GM12878 (cell line): ENCODE results near the gene USP31. TPM values are rescaled to one million over a fixed set of nuclear protein-coding genes. Genes with fewer than 3 reads are reported as not detected.

Source experiments
- ATAC-seq: fragments of 200-7000 bp; cut with Tn5 transposase; 3 replicates; pipeline ENCODE4 v1.9.1; 2020; ENCODE audit warnings: mild to moderate bottlenecking, moderate library complexity
- BruUV-seq: library from RNA; stranded (reverse); fragments of 400-500 nt; replicated peaks from 2 replicates; lab custom pipeline; 2021; lab: Mats Ljungman, UMichigan
- CTCF ChIA-PET: fragments of 300-600 bp; sonication (Branson Sonifier 250); formaldehyde crosslinking; extraction: SDS; loops from one replicate; lab custom pipeline; 2021; ENCODE audit warnings: inconsistent platforms; lab: Yijun Ruan, JAX
- POLR2A ChIA-PET: fragments of 350-600 bp; formaldehyde crosslinking; extraction: SDS; loops from one replicate; lab custom pipeline; 2021; ENCODE audit warnings: inconsistent platforms; lab: Charles Lee
- RAD21 ChIA-PET: fragments of 300-600 bp; sonication (Branson Sonifier 250); formaldehyde crosslinking; loops from one replicate; lab custom pipeline; 2023; ENCODE audit warnings: antibody characterized with exemption; ENCODE audit not compliant: unreplicated experiment; lab: Charles Lee
- SMC1A ChIA-PET: fragments of 300-600 bp; sonication (Branson Sonifier 250); formaldehyde crosslinking; loops from one replicate; lab custom pipeline; 2023; ENCODE audit not compliant: unreplicated experiment, uncharacterized antibody; lab: Charles Lee
- DNase-seq: peaks from one replicate; pipeline ENCODE4 v3.0.0-alpha.2; 2011; ENCODE audit warnings: low read depth, low spot score
- FAIRE-seq: peaks from 3 replicates; lab custom pipeline; 2011; peaks lifted over from hg19 to GRCh38; lab: Jason Lieb, UNC
- H2AFZ ChIP-seq: 2 replicates; pipeline ENCODE4 v1.6.0; 2011; ENCODE audit warnings: low read depth, low read length, control low read depth; ENCODE audit not compliant: control insufficient read depth
- H3K27ac ChIP-seq: 2 replicates; pipeline ENCODE4 v1.5.1; 2011; ENCODE audit warnings: control low read depth; ENCODE audit not compliant: control insufficient read depth, insufficient read depth
- H3K27me3 ChIP-seq, 2 experiments: replicated peaks in 1 of 2; 2 replicates each; pipeline versions ENCODE4 v1.6.0 to v1.6.1; 2011; ENCODE audit warnings: low read length in 1 of 2; ENCODE audit not compliant: control insufficient read depth in 2 of 2, insufficient read depth in 2 of 2
- H3K36me3 ChIP-seq, 2 experiments: 2 replicates each; pipeline ENCODE4 v1.5.1; 2011; ENCODE audit warnings: low read length in 1 of 2; ENCODE audit not compliant: control insufficient read depth in 2 of 2, insufficient read depth in 2 of 2
- H3K4me1 ChIP-seq: 2 replicates; pipeline ENCODE4 v1.6.1; 2011; ENCODE audit warnings: mild to moderate bottlenecking, low read length, moderate library complexity, mixed read lengths; ENCODE audit not compliant: control insufficient read depth, insufficient read depth
- H3K4me2 ChIP-seq: 2 replicates; pipeline ENCODE4 v1.6.0; 2011; ENCODE audit warnings: control low read depth; ENCODE audit not compliant: control insufficient read depth, insufficient read depth
- H3K4me3 ChIP-seq: fragments of 200-600 bp; sonication (generic); 2 replicates; pipeline ENCODE4 v1.5.1; 2016
- H3K79me2 ChIP-seq: 2 replicates; pipeline ENCODE4 v1.6.0; 2011; ENCODE audit warnings: low read length; ENCODE audit not compliant: control insufficient read depth, insufficient read depth
- H3K9ac ChIP-seq: 2 replicates; pipeline ENCODE4 v1.8.0; 2011; ENCODE audit warnings: low read length, control low read depth, mixed read lengths; ENCODE audit not compliant: control insufficient read depth, insufficient read depth
- H3K9me3 ChIP-seq: replicated peaks from 3 replicates; pipeline ENCODE4 v1.5.1; 2011; ENCODE audit warnings: mild to moderate bottlenecking, low read length; ENCODE audit not compliant: control insufficient read depth, insufficient read depth
- H4K20me1 ChIP-seq: 2 replicates; pipeline ENCODE4 v1.6.0; 2011; ENCODE audit not compliant: control insufficient read depth, insufficient read depth
- ATF7 ChIP-seq: fragments of 450-650 bp; IDR thresholded peaks from 2 replicates; pipeline ENCODE4 v1.6.1; 2016; ENCODE audit warnings: low read depth, mild to moderate bottlenecking
- BCL11A ChIP-seq: IDR thresholded peaks from 2 replicates; pipeline ENCODE4 v1.6.1; 2011; ENCODE audit warnings: low read depth, low read length
- E2F8 ChIP-seq: fragments of 450-650 bp; IDR thresholded peaks from 2 replicates; pipeline ENCODE4 v1.6.1; 2018; ENCODE audit warnings: mild to moderate bottlenecking, low read depth, moderate library complexity; ENCODE audit not compliant: partially characterized antibody
- HCFC1 ChIP-seq: fragments of 150-350 bp; IDR thresholded peaks from 2 replicates; pipeline ENCODE4 v1.6.1; 2014; ENCODE audit warnings: low read length
- IKZF1 ChIP-seq: fragments of 450-650 bp; conservative IDR thresholded peaks from 2 replicates; pipeline ENCODE4 v1.6.1; 2017; ENCODE audit warnings: antibody characterized with exemption, mild to moderate bottlenecking
- MAX ChIP-seq: IDR thresholded peaks from 2 replicates; pipeline ENCODE4 v1.6.1; 2012; ENCODE audit warnings: low read depth, low read length, improper control_type of control experiment
- NBN ChIP-seq: fragments of 450-650 bp; IDR thresholded peaks from 2 replicates; pipeline ENCODE4 v1.6.1; 2016
- NFIC ChIP-seq: IDR thresholded peaks from 2 replicates; pipeline ENCODE4 v1.6.1; 2012; ENCODE audit warnings: low read depth, mild to moderate bottlenecking, inconsistent platforms, low read length, moderate library complexity
- NR2F1 ChIP-seq: fragments of 450-650 bp; conservative IDR thresholded peaks from 2 replicates; pipeline ENCODE4 v1.6.1; 2017; ENCODE audit warnings: mild to moderate bottlenecking
- PAX5 ChIP-seq: IDR thresholded peaks from 2 replicates; pipeline ENCODE4 v1.6.1; 2011; ENCODE audit warnings: low read depth, low read length, borderline replicate concordance
- SIX5 ChIP-seq: IDR thresholded peaks from 2 replicates; pipeline ENCODE4 v1.6.1; 2011; ENCODE audit warnings: mild to moderate bottlenecking, low read depth, low read length, moderate library complexity; ENCODE audit not compliant: severe bottlenecking
- SPI1 ChIP-seq: IDR thresholded peaks from 2 replicates; pipeline ENCODE4 v1.6.1; 2011; ENCODE audit warnings: low read depth, mild to moderate bottlenecking, low read length, moderate library complexity, borderline replicate concordance; ENCODE audit not compliant: insufficient read depth
- SUPT20H ChIP-seq: IDR thresholded peaks from 2 replicates; pipeline ENCODE4 v1.6.1; 2011; ENCODE audit warnings: low read depth, mild to moderate bottlenecking, low read length, moderate library complexity, borderline replicate concordance; ENCODE audit not compliant: control insufficient read depth
- TARDBP ChIP-seq: IDR thresholded peaks from 2 replicates; pipeline ENCODE4 v1.6.1; 2016; ENCODE audit warnings: borderline replicate concordance
- TCF12 ChIP-seq: IDR thresholded peaks from 2 replicates; pipeline ENCODE4 v1.6.1; 2011; ENCODE audit warnings: low read depth, mild to moderate bottlenecking, low read length
- WGBS: methylation state at CpG from one replicate; pipeline ENCODE4 v1.1.6; 2016; ENCODE audit warnings: low lambda C conversion rate; ENCODE audit not compliant: insufficient replicate concordance, insufficient coverage; ENCODE audit errors: missing lambda C conversion rate; 5-methylcytosine and 5-hydroxymethylcytosine counted together
- in situ Hi-C: fragments of 300-500 bp; cut with MboI; formaldehyde crosslinking; loops from 9 replicates; pipeline ENCODE4 v1.14.3; 2018; ENCODE audit warnings: mixed read lengths
- intact Hi-C: fragments of 100-400 bp; cut with micrococcal nuclease; formaldehyde crosslinking; loops from one replicate; pipeline ENCODE4 v1.14.2; 2022; ENCODE audit not compliant: unreplicated experiment
- polyA plus RNA-seq, 11 experiments: library from polyadenylated mRNA; depleted of rRNA in 4 of 11; unstranded in 6 of 11; stranded (reverse) in 5 of 11; fragments of >200 nt; fragmentation: Nextera tagmentation in 4 of 11; fragmentation: Illumina TruSeq in 1 of 11; extraction: Ambion mirVana in 4 of 11; extraction: Trizol in 1 of 11; gene quantifications; 1 replicate in 1 of 11; 2 replicates in 10 of 11; pipeline versions ENCODE4 v1.2.1 to v1.2.3, GENCODE V29; 2011 to 2016; ENCODE audit warnings: inconsistent platforms in 2 of 11, missing spikeins in 2 of 11, low read depth in 1 of 11
- total RNA-seq, 4 experiments: library from RNA; depleted of rRNA in 3 of 4; stranded (reverse); fragments of >200 nt in 3 of 4; fragmentation: Illumina TruSeq in 1 of 4; extraction: Trizol in 1 of 4; gene quantifications; 2 replicates each; pipeline versions ENCODE4 v1.2.1 to v1.2.3, GENCODE V29; 2013 to 2021

The USP31 gene
- total and polyA plus RNA-seq, 10 of the 15 experiments (the other 5 are each of a cell fraction or from before 2014, with no cell fraction given) = 0.87 to 6.5 (median 3.2) TPM

DNA sequence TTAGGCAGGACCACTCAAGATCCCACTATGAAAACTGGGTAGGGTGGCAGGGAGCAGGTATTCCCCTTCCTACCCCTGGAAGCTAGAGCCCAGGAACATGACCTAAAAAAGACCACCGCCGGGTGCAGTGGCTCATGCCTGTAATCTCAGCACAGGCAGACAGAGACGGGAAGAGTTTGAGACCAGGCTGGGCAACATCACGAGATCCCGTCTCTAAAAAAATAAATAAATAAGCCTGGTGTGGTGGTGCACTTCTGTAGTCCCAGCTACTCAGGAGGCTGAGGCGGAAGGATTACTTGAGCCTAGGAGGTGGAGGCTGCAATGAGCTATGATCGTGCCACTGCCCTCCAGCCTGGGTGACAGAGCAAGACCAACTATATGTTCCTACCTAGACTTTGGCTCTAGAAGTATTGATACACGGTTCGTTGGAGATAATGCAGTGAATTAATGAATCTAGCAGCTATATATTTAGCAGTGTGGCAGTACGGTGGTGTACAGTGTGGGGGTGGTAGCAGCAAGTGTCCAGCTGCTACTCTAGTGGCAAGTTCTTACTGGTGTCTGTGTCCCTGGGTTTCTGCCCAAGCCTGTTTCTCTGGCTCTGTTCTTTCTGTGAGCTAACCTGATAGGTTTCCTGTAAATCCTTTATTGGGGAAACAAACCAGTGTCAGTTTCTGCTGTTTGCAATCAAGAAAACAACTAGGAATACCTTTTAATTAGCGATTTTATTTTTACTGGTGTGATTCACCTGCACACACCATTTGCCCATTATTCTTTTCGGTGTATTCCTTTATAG, 3.3 kb upstream of the USP31 start:
- Histone ChIP-seq H3K36me3 (no peaks in the 10 kb centered on the region), H3K27ac (no peak overlapping the region), H3K9me3 (no peaks in the 10 kb centered on the region), H3K27me3 (no peaks in the 10 kb centered on the region), H3K79me2 (peaks cover 8% of the 10 kb centered on the region), H4K20me1 (no peaks in the 10 kb centered on the region), H3K4me1 (no peaks in the 10 kb centered on the region; the same call in 1 of the 2 replicates), H3K4me2 (no peak overlapping the region), H2AFZ (no peak overlapping the region), H3K9ac (no peak overlapping the region), H3K4me3 (no peak overlapping the region)
- DNase-seq (no peak), ATAC-seq (no peak), FAIRE-seq (no peak)
- ChIA-PET SMC1A (interaction anchor here (0.7 to 1.2 kb wide), 3 partner anchors 157 to 467 kb away, joined by 3 read pairs; no protein-coding TSS in a partner anchor), CTCF (interaction anchor here (0.7 to 4.9 kb wide), 2 partner anchors 282 to 1156 kb away, joined by 3 to 20 read pairs; no protein-coding TSS in a partner anchor), POLR2A (interaction anchor here (0.6 kb wide), 1 partner anchor 197 kb away, joined by 3 read pairs; no protein-coding TSS in a partner anchor), RAD21 (no interaction called here)
- TF ChIP-seq ATF7 (no peak), SPI1 (no peak), NR2F1 (no peak), IKZF1 (no peak), HCFC1 (no peak), TARDBP (no peak), TCF12 (no peak), SUPT20H (no peak), NBN (no peak), SIX5 (no peak), MAX (no peak), BCL11A (no peak), E2F8 (no peak), NFIC (no peak), PAX5 (no peak)
- intact Hi-C loops = no loop called here
- in situ Hi-C loops = no loop called here
- no TSS peak for BruUV-seq
- WGBS = 62% methylated on average over 12 of the region's 12 CpGs
